GM12864 (cell line): Measurements from ENCODE around the gene ALX1.

ENCODE experiments used
- DNase-seq: peaks from one replicate; pipeline ENCODE4 v3.0.0-alpha.2; 2011; ENCODE audit warnings: low read depth
- H3K4me3 ChIP-seq: 2 replicates; pipeline ENCODE4 v1.5.1; 2011; ENCODE audit warnings: mild to moderate bottlenecking, low read depth, low read length, control low read depth
- TF ChIP-seq, protein P1 (sequence below): IDR thresholded peaks from 2 replicates; pipeline ENCODE4 v1.5.1; 2011; ENCODE audit warnings: low read depth, mild to moderate bottlenecking, moderate library complexity, low read length, control low read depth, inconsistent platforms; ENCODE audit errors: missing control alignments

The ALX1 gene

DNA sequence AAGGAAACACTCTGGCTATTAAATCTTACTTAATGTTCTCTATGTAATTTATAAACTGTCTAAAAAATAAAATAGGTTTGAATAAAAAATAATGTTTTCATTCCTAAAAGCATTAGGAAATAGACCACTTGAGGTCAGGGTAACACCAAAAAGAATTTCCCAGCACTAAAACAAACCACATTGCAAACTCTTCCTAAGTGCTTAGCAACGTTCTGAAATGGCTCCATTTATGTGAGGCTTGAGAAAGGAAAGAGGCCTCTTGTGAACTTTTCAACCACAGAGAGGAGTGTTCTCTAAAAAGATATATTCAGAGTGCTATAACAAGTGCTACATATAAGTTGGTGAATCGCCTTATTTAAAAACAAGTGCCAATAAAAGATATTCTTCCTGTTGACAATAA lies 42.7 kb downstream of the ALX1 start:
- H3K4me3 ChIP-seq, result no peak overlapping the region
- TF ChIP-seq, protein P1, sequence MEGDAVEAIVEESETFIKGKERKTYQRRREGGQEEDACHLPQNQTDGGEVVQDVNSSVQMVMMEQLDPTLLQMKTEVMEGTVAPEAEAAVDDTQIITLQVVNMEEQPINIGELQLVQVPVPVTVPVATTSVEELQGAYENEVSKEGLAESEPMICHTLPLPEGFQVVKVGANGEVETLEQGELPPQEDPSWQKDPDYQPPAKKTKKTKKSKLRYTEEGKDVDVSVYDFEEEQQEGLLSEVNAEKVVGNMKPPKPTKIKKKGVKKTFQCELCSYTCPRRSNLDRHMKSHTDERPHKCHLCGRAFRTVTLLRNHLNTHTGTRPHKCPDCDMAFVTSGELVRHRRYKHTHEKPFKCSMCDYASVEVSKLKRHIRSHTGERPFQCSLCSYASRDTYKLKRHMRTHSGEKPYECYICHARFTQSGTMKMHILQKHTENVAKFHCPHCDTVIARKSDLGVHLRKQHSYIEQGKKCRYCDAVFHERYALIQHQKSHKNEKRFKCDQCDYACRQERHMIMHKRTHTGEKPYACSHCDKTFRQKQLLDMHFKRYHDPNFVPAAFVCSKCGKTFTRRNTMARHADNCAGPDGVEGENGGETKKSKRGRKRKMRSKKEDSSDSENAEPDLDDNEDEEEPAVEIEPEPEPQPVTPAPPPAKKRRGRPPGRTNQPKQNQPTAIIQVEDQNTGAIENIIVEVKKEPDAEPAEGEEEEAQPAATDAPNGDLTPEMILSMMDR, result no peak
- DNase-seq, result no peak

DNA sequence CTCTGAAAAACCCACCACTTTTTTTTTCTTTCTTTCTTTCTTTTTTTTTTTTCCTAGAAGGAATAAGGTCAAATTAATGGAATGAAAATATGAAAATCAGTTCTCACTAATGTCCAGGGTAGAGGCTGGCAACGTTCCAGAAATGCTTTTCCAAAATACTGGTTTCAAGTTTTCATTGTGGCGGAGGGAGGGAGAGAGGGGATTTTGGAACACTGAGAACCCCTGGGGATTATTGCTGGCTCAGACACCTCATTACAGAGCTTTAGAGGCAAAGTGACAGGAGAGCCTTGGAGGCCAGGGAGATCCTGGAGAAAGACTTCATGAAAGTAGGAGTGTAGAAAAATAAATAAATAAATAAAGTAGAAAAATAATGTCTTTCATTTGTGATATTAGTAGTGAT lies 45.4 kb downstream of the ALX1 start:
- no peak for DNase-seq
- TF ChIP-seq, protein P1, result no peak
- H3K4me3 ChIP-seq, result no peak overlapping the region

DNA sequence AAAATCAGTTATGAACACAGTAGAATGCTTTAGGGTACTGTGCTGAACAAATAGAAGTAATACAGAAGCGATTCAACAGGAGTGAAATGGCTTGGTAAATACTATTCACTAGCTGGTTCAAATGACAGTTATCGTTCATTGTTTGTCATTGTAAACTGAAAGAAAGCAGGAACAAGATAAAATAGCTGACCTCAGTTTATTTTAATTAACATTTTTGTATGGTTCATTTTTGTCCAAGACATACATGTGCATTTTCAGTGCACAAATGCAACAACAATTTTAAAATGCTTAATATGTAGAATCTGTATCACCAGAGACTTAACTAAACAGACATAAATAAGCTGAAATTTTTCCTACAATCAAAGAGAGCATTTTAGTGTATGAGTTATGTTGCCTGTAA lies 49.9 kb downstream of the ALX1 start:
- no peak for DNase-seq
- H3K4me3 ChIP-seq, result no peak overlapping the region
- TF ChIP-seq, protein P1, result no peak

DNA sequence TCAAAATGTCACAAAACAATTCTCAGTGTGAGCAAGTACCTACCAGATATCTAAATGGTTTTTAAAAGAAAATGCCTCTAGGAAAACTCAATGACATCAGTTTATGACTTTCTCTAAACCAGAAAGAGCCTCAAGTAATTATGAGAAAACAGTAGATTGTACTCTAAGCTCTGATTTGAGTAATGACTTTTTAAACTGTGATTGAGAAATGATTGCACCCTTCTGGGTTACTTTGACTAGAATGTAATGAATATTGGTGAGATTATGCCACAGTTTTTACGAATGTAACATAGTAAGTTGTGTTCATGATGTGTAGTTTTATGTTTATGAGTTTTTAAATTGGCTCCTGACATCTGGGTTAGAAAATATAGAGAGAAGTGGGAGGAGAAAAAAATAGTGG lies 68.8 kb downstream of the ALX1 start:
- H3K4me3 ChIP-seq, result no peak overlapping the region
- no peak for DNase-seq
- TF ChIP-seq, protein P1, result no peak

DNA sequence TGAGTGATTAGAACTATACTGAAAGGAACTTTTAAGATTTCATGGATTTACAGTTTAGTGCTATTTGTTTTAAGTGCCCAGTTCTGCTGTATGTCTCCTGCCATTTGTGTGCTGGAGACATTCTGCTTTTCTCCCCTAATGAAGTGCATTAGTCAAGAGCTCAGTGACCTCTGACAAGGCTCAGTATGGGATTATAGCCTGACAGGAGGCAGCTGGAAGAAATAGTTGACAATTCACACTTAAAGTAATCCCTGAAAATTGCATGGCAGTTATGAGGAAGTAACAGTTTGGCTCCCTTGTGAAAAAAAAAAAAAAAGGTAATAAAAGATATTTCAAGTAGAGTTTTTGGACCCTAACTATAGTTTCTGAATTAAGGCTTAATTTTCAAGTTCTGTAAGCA lies 70.3 kb downstream of the ALX1 start:
- TF ChIP-seq, protein P1, result no peak
- no peak overlapping the region for H3K4me3 ChIP-seq
- DNase-seq, result no peak
